Gastroesophageal sphincter (tissue), 3 donors: ENCODE measurements around the gene DUSP6.

ENCODE experiments used
- POLR2A ChIP-seq, 2 donors: fragments of 450-650 bp; IDR thresholded peaks; one replicate each; pipeline ENCODE4 v1.6.1; 2017; ENCODE audit warnings: antibody characterized with exemption in 2 of 2, mild to moderate bottlenecking in 2 of 2, moderate library complexity in 1 of 2
- POLR2AphosphoS5 ChIP-seq: sonication (generic); formaldehyde crosslinking; IDR thresholded peaks from one replicate; pipeline ENCODE4 v1.6.1; 2017; ENCODE audit warnings: antibody characterized with exemption
- TF ChIP-seq, protein P1 (sequence below), 4 experiments: fragments of 200-600 bp in 2 of 4; fragments of 450-650 bp in 2 of 4; sonication (generic) in 1 of 4; IDR thresholded peaks; one replicate each; pipeline ENCODE4 v1.5.1; 2017 to 2019; ENCODE audit warnings: antibody characterized with exemption in 4 of 4, mild to moderate bottlenecking in 2 of 4, moderate library complexity in 2 of 4

- TF ChIP-seq POLR2AphosphoS5 (no peak), POLR2A (IDR thresholded peaks at IDR 0.05) (no peak)
- TF ChIP-seq, protein P1, sequence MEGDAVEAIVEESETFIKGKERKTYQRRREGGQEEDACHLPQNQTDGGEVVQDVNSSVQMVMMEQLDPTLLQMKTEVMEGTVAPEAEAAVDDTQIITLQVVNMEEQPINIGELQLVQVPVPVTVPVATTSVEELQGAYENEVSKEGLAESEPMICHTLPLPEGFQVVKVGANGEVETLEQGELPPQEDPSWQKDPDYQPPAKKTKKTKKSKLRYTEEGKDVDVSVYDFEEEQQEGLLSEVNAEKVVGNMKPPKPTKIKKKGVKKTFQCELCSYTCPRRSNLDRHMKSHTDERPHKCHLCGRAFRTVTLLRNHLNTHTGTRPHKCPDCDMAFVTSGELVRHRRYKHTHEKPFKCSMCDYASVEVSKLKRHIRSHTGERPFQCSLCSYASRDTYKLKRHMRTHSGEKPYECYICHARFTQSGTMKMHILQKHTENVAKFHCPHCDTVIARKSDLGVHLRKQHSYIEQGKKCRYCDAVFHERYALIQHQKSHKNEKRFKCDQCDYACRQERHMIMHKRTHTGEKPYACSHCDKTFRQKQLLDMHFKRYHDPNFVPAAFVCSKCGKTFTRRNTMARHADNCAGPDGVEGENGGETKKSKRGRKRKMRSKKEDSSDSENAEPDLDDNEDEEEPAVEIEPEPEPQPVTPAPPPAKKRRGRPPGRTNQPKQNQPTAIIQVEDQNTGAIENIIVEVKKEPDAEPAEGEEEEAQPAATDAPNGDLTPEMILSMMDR (IDR thresholded peaks at IDR 0.05), result no peak
Observed at GRCh38 chr12:89400415-89400814, 48.1 kb upstream of the DUSP6 start.
